Stimulated activated naive CD4-positive, alpha-beta T cell treated with Interleukin-2 at 50 U/mL for 16 hours (primary cell): ENCODE results near the gene SPATA25.

Experiments
- DNase-seq: peaks from one replicate; lab custom pipeline; 2025; lab: John Stamatoyannopoulos, UW

SPATA25 gene

DNA sequence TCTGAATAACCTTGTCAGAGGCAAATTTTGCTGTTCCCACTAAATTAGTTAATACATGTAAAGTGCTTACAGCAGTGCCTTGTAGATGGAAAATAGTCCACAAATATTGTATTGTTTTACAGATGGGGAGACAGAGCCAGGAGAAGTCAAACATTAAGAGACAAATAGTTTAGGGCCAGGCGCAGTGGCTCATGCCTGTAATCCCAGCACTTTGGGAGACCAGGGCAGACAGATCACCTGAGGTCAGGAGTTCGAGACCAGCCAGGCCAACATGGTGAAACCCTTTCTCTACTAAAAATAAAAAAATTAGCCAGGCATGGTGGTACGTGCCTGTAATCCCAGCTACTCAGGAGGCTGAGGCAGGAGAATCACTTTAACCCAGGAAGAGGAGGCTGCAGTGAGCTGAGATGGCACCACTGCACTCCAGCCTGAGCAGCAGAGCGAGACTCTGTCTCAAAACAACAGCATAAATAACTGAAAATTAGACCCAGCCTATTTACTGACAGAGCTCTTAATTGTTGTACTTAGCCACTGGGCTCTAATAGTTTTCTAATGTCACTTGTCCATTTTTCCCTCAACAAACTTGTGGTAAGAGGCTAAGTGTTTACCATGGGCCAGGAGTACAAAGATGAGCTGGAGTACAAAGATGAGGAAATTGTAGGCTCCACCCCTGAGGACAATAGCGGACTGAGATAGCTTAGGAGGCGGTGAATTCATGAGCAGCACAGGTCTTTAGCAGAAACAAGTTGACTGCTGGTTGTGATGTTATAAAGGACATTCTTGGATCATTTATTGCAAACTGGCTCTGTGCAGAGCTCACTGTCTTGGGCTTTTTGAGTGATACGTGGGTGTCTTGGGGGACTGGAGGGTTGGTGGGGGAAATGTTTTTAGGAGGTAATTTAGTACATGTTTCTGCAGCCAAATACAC lies 23.6 kb downstream of the SPATA25 start:
- no peak for DNase-seq

DNA sequence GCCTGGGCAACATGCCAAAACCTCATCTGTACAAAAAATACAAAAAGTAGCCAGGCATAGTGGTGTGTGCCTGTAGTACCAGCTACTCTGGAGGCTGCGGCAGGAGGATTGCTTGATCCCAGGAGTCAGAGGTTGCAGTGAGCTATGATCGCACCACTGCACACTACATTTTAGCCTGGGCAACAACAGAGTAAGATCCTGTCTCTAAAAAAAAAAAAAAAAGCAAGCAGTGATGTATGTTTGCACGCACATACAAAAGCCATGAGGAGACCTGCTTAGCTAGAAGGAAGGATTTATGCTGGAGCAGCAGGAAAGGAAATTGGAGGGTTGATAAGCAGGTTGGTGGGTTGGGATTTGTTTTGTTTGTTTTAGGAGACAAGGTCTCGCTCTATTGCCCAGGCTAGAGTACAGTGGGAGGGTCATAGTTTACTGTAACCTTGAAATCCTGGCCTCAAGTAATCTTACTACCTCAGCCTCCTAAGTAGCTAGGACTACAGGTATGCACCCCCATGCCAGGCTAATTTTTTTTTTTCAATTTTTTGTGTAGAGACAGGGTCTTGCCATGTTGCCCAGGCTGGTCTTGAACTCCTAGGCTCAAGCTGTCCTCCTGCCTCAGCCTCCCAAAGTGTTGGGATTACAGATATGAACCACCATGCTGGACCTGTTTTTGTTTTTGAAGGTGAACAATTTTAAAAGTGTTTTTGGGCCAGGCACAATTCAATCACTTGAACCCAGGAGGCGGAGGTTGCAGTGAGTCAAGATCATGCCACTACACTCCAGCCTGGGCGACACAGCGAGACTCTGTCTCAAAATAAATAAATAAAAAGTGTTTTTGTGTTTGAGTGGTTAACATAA lies 26.0 kb downstream of the SPATA25 start:
- DNase-seq: no peak

DNA sequence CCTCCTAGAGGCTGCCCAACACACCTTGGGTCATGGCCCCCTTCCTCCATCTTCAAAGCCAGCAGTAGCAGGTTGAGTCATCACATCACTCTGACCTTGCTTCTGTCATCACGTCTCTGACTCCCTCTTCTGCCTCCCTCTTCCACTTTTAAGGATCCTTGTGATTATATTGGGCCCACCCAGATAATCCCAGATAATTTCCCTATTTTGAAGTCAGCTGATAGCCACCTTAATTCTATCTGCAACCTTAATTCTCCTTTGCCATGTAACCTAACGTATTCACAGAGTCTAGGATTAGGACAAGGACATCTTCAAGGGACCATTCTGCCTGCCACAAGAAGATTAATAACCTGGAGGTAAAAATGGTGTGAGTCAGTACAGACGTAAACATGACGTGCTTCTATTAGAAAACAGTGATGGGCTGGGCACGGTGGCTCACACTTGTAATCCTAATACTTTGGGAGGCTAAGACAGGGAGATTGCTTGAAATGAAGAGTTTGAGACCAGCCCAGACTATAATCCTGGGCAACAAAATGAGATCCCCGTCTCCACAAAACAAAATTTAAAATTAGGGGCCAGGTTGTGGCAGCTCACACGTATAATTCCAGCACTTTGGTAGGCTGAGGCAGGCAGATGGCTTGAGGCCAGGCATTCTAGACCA lies 26.7 kb downstream of the SPATA25 start:
- DNase-seq: no peak

DNA sequence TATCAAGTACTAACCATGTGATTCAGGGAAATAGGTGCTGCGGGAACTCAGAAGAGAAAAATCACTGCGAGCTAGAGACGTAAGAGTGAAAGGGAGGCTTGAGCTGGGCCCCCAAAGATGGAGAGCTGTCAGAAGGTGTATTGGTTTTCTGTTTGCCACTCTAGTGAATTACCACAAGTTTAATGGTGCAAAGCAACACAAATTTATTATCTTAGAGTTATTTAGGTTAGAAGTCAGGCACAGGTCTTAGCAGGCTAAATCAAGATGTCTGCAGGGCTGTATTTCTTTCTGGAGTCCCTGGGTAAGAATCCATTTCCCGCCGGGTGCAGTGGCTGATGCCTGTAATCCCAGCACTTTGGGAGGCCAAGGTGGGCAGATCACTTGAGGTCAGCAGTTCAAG lies 27.5 kb downstream of the SPATA25 start:
- no peak for DNase-seq

DNA sequence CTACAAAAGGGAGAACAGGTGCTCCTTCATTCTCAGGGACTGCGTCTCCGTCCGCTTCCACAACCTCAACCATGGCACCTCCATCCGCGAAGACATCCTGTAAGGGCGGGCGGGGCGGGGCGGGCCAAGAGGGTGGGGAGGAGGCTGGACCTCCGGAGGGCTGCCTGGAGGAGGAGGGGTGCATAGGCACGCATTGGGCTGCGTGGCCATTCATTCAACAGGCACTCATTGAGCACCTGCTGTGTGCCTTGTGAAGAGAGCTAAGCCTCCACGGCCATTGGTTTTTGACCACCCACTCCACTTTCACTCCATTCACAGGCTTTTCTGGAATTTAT lies 29.6 kb downstream of the SPATA25 start:
- peak; percentile 46 for DNase-seq

DNA sequence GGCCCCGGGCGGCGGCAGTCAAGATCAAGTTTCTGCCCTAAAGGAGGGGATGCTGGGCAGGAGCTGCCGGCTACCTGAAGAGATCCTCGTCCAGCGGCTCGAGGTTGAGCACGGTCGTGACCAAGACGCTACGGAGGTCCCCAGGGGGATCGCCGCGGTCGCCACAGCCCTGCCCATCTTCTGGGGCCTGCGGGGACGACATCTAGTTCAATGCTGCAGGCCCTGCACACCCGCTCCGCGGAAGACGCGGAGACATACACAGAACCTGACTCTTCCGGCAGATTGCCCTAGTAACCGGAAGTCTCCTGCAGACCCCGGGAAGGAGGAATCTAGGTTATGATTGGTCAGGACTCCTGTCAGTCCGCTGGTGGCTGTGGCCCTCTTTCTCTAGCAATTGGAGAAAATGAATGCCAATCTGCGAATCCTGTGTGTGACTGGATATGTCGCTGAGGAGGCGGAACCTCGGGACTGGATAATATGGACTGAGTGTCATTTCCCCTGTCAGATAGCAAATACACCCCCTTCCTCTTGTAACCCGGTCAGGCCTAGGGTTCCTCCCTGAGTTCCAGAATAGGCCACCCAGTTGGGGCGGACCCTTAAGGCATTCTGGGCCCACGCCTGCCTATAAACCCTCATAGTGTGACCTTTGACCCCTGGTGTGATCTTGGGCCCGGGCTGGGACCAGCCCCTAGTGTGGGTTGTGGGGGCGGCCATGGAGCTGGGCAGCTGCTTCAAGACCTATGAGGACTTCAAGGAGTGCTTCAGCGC lies 30.1 kb downstream of the SPATA25 start, which contains the start of the genes ACOT8 and ZSWIM3:
Gene ACOT8 (minus strand): TSS at position 279 of the 768 bp plus-strand sequence. CDS start 77 bp downstream, at position 202.
Gene ZSWIM3 (plus strand): TSS at position 501 of the 768 bp plus-strand sequence. CDS start 212 bp downstream, at position 713.
- DNase-seq: peak; percentile 92

DNA sequence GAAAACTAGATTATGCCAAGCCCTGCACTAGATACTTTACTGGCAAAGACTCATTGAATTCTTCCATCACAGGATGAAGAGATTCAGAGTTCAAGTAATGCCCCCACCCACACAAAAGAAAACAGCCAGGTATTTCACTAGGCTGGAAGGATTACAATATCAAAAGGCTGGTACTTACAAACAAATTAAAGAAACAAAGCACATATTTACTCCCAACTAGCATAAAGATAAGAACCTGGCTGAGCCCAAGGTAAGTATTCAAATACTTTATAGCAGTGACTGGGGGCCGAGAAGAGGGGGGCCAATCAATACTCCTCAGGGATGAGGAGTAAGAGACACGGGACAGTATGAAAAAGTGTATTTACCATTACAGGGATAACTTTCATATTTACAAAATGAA lies 33.9 kb downstream of the SPATA25 start:
- DNase-seq: no peak

DNA sequence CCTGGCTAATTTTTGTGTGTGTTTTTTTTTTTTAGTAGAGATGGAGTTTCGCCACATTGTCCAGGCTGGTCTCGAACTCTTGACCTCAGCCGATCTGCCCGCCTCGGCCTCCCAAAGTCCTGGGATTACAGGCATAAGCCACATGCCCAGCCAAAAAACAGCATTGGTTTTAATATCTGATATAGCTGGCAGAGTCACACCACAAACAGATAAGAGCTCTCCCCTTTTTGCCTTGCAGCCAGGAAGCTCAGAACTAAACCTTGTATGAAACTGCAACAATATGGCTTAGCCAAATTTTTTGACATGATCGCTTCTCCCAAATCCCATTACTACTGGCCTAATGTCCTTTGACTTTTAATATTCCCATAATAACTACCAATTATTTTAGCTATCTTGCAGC lies 35.1 kb downstream of the SPATA25 start:
- no peak for DNase-seq

DNA sequence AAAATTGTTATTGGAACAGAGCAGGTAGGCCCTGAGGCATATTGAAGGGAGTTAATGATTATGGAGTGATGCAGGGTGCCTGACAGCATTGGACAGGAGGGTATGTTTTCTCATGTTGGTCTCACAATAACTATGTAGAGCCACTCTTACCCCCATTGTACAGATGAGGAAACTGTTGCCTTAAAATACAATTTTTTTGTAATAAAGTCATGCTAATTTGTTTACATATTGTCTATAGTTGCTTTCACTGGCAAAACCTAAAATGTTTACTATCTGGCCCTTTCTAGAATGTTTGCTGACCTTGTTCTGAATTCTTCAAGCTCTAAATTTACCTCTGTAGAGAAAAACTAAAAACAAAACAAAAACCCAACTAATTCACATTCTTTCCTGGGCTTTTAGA lies 35.9 kb downstream of the SPATA25 start:
- no peak for DNase-seq

DNA sequence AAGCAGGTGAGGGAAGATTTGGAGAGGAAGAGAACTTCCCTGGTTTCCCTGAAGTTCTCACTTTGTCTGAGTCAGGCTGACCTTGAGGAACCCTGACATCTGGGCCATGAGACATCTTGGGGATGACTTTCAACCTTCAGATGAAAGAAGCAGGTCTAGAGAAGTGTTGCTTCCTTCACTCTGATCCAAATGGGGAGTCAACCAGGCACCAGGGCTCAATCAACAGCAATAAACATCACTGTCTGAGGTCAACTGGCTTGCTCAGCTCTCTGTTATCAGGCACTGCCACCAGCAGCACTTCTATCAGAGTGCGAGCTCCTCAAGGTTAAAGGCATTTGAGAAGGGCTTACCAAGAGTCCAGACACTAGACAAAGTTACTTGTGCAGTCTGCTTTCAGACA lies 36.5 kb downstream of the SPATA25 start:
- DNase-seq: no peak

DNA sequence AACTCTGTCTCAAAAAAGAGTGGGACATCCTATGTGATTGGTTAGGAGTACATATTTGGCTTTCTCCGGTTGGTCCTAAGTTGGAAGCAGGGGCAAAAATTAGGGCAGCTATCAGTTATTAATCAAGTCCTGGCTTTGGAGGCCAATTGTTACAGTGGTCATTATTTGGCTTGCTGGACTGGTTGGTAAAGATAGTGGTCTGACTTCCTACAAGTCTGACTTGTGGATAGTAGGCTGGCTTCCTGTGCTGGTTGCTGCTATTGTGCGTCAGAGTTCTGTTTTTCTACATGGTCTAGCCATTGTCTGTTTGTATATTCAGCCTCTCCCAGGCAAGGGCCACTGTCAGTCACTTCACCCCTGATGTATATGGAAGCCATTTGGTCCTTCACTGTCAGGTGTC lies 37.2 kb downstream of the SPATA25 start:
- DNase-seq: no peak

DNA sequence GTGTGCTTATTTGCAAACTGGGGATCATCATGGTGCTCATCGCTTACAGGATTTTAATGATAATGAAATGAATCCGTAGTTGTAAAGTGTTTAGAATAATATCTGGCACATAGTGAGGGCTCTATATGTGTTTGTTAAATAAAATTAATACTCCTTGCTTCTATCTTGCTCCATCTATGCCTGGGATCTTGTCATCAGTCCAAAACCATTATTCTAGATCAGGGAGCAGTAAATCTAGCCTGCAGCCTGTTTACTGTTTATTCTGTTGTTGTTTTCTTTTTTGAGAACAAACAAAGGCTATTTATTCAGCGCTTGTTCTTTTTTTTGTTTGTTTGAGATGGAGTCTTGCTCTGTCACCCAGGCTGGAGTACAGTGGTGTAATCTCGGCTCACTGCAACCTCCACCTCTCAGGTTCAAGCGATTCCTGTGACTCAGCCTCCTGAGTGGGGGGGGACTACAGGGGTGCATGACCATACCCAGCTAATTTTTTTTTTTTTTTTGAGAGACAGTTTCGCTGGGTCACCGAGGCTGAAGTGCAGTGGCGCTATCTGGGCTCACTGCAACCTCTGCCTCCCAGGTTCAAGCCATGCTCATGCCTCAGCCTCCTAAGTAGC lies 38.3 kb downstream of the SPATA25 start:
- no peak for DNase-seq

DNA sequence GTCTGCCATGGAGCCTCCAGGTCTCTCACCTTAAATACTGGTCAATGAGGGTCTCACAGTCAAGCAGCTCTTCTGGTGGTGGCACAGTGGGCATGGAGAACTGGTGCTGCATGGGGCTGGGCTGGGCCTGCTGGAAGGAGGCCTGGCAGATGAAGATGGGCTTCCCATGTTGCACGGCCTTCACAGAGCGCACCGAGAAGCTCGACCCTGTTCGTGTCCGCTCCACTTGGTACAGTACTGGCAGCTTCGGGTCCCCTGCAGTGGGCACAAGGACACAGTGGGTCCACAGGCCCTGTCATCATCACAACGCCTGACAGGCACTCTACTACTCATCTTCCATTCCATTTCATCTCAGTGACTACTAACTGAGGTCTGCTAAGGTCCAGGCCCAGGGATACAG lies 39.0 kb downstream of the SPATA25 start:
- DNase-seq: no peak

DNA sequence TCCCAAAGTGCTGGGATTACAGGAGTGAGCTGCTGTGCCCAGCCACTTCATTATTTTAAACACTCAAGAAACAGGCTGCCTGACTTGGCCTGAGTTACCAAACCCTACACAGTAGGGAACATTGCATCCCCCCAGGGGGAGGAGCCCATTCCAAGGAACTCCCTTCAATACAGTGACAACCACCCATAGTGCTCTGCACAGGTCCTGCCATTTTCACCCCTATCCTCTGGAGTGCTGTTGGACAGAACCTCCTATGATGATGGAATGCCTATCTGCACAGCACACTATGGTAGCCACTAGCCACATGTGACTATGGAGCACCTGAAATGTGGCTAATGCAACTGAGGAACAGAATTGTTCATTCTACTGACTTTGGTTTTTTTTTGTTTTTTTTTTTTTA lies 42.0 kb downstream of the SPATA25 start:
- no peak for DNase-seq

DNA sequence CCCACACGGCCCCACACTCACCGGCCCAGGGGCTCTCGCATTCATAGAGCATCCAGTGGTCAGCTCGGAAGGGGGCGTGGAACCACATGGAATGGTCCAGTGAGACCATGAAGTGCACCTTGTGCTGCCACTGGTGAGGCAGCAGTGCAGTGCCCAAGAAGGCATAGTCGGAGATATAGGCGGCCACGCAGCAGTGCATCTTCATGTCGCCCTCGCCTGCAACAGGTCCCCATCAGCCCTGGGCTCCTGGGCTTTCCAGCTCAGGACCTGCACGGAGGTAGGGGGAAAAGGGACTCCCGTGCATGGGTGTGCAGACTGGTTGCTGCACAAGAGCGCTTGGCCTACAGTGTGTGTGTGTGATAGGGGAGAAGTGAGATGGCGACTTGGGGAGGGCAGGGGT lies 43.9 kb downstream of the SPATA25 start:
- no peak for DNase-seq

DNA sequence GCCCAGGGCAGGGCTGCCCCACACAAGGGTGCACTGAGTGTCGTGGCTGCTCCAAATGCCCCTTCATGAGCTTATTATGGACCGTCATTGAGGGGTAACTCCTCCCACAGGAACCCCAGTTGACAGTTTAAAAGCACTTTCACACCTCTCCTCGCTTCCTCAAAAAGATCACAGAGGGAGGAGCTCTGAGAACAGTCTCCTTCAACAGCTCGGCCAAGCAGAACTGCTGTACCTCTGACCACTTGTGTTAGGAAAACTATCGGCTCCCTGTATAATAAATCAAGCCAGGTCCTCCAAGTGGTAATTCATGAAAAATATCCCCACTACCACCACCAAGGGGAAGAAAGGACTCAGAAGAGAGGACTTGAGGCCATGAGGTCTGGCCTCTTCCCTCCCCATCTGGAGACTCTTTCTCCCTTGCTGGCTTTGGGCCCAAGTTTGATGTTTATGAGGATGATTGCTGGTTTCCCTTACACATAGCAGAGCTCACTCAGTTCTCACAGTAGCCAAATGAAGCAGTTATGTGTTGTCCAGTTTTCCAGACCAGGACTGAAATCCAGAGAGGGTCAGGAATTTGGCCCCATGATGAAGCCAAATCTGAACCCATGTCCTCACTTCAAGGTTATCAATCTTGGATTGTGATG lies 45.1 kb downstream of the SPATA25 start:
- no peak for DNase-seq

DNA sequence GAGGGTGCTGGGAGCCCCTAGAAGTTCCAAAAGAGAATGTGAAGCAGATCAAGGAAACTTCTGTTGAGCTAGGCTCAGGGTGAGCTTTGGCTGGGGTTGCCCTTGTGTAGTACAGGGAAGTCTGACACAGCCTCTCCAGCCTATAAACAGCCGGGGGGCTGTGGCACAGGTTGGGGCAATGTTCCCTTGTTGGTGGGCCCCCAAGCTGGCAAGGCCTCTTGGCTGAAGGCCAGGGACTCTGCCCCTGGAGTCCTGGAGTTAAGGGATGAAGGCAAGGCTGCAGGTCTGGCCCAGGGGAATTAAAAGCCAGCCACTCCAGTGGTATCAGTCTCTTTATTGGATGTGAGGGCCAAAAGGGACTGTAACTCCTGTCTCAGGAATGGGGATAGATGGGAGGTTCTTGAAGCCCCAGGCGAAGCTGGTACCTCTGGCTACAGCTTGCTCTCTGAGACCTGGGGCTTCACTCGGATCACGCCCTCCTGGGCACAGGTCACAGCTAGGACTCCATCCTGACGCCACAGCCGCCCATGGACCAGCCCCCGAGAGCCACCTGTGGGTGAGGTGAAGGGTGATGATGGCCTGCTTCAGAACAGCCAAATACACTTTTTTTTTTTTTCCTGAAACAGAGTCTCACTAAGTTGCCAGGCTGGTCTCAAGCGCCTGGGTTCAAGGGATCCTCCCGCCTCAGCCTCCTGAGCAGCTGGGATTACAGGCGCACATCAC lies 45.9 kb downstream of the SPATA25 start:
- DNase-seq: no peak

DNA sequence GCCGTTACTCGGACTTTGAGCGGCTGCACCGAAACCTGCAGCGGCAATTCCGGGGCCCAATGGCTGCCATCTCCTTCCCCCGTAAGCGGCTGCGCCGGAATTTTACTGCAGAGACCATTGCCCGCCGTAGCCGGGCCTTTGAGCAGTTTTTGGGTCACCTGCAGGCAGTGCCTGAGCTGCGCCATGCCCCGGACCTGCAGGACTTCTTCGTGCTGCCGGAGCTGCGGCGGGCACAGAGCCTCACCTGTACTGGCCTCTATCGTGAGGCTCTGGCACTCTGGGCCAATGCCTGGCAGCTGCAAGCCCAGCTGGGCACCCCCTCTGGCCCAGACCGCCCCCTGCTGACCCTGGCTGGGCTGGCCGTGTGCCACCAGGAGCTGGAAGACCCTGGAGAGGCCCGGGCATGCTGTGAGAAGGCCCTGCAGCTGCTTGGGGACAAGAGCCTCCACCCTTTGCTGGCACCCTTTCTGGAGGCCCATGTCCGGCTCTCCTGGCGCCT lies 46.7 kb downstream of the SPATA25 start:
- no peak for DNase-seq

DNA sequence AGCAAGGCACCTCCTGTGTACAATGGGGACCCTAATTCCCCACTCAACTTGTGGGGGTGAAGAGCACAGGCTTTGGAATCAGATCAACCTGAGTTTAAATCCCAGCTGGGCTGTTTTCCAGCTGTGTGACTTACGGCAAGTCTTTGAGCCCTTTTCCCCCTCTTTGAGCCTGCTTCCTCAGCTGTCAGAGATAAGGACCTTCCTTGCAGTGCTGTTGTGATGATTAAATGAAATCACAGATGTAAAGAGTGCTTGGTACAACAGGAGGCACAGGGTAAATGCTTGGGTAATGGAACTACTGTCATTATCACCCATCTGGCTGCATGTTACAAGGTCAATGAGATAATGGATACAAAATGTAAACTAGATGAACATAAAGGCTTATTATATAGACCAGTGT lies 50.6 kb downstream of the SPATA25 start:
- DNase-seq: no peak
